Osteocyte (in vitro differentiated cells): ENCODE data around the gene AKAP8. TPM values are rescaled to one million over a fixed set of nuclear protein-coding genes. Genes with fewer than 3 reads are reported as not detected.

Experiments
- DNase-seq: peaks from one replicate; pipeline ENCODE4 v3.0.0; 2021; ENCODE audit warnings: mixed read lengths; ENCODE audit not compliant: unreplicated experiment; ENCODE audit errors: extremely low spot score
- H3K27ac Mint-ChIP-seq: one replicate; pipeline ENCODE4 v1.8.0; 2021; ENCODE audit warnings: mild to moderate bottlenecking, mixed read lengths; ENCODE audit not compliant: unreplicated experiment
- H3K27me3 Mint-ChIP-seq: one replicate; pipeline ENCODE4 v1.8.0; 2021; ENCODE audit warnings: mixed read lengths; ENCODE audit not compliant: unreplicated experiment
- H3K36me3 Mint-ChIP-seq: one replicate; pipeline ENCODE4 v1.8.0; 2021; ENCODE audit warnings: mixed read lengths; ENCODE audit not compliant: unreplicated experiment
- H3K4me1 Mint-ChIP-seq: one replicate; pipeline ENCODE4 v1.8.0; 2021; ENCODE audit warnings: mixed read lengths; ENCODE audit not compliant: unreplicated experiment
- H3K4me3 Mint-ChIP-seq: one replicate; pipeline ENCODE4 v1.8.0; 2021; ENCODE audit warnings: mild to moderate bottlenecking, moderate library complexity, mixed read lengths; ENCODE audit not compliant: unreplicated experiment
- H3K9me3 Mint-ChIP-seq: one replicate; pipeline ENCODE4 v1.8.0; 2021; ENCODE audit warnings: mixed read lengths; ENCODE audit not compliant: unreplicated experiment
- long read RNA-seq: library from polyadenylated mRNA; unstranded; transcript quantifications from one replicate; pipeline ENCODE4 v2.0.0, GENCODE V29; 2021
- total RNA-seq: library from RNA; stranded (reverse); gene quantifications from 2 replicates; pipeline ENCODE4 v1.2.1, GENCODE V29; 2021
- TF ChIP-seq, protein P1 (sequence below): fragments of 200-600 bp; sonication (generic); IDR thresholded peaks from 2 replicates; pipeline ENCODE4 v1.5.0; 2021; ENCODE audit warnings: antibody characterized with exemption, mild to moderate bottlenecking, moderate library complexity

The AKAP8 gene
- 34.2 and 36.9 TPM in 2 replicates for total RNA-seq
- long read RNA-seq, transcript AKAP8-201 (14 exons, 3,670 nt) = major isoform, 7 of 33 reads
- long read RNA-seq, partial matches to known transcripts = 13 of 33 reads
- long read RNA-seq, other reads (novel, unspliced or antisense) = 11 of 33 reads

GRCh38 chr19:15379083-15379998 lies at the start of gene AKAP8:
Gene AKAP8, minus strand, starts transcription at chr19:15379787. Its CDS starts 56 bp downstream, at chr19:15379731.
- Mint-ChIP-seq H3K4me3 (peak within 1 kb of the TSS; percentile 94), H3K4me1 (peaks cover 36% of the 10 kb centered on the region), H3K27me3 (no peaks in the 10 kb centered on the region), H3K9me3 (no peaks in the 10 kb centered on the region), H3K27ac (peak within 1 kb of the TSS; percentile 97), H3K36me3 (no peaks in the 10 kb centered on the region)
- DNase-seq = peak; percentile 99
- TF ChIP-seq, protein P1, sequence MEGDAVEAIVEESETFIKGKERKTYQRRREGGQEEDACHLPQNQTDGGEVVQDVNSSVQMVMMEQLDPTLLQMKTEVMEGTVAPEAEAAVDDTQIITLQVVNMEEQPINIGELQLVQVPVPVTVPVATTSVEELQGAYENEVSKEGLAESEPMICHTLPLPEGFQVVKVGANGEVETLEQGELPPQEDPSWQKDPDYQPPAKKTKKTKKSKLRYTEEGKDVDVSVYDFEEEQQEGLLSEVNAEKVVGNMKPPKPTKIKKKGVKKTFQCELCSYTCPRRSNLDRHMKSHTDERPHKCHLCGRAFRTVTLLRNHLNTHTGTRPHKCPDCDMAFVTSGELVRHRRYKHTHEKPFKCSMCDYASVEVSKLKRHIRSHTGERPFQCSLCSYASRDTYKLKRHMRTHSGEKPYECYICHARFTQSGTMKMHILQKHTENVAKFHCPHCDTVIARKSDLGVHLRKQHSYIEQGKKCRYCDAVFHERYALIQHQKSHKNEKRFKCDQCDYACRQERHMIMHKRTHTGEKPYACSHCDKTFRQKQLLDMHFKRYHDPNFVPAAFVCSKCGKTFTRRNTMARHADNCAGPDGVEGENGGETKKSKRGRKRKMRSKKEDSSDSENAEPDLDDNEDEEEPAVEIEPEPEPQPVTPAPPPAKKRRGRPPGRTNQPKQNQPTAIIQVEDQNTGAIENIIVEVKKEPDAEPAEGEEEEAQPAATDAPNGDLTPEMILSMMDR = no peak

GRCh38 chr19:15427991-15428471 lies 48.4 kb upstream of the AKAP8 start:
- H3K36me3 Mint-ChIP-seq = peaks cover 24% of the 10 kb centered on the region
- no peaks in the 10 kb centered on the region for H3K9me3 Mint-ChIP-seq
- no peaks in the 10 kb centered on the region for H3K27me3 Mint-ChIP-seq
- H3K4me3 Mint-ChIP-seq = no peak overlapping the region
- peaks cover 19% of the 10 kb centered on the region for H3K4me1 Mint-ChIP-seq
- TF ChIP-seq, protein P1 = no peak
- no peak overlapping the region for H3K27ac Mint-ChIP-seq
- no peak for DNase-seq

DNA sequence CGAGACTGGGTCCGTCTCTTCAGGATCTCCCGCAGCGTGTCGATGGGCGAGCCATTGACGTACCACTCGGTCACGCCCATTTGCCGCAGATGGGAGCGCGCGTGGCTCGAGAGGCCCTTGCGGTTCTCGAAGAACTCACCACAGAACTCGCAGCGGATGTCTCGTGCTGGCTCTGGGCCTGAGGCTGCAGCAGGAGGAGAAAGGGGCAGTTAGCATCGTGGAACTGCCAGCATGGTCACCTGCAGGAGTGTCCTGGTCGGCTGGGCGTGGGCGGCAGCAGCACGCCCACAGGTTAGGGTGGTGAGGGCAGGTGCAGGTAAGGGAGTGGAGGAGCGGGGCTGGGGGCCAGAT lies 47.7 kb upstream of the AKAP8 start:
- Mint-ChIP-seq H3K27ac (peak overlapping the region; percentile 44), H3K9me3 (no peaks in the 10 kb centered on the region), H3K36me3 (peaks cover 30% of the 10 kb centered on the region), H3K27me3 (no peaks in the 10 kb centered on the region), H3K4me1 (peaks cover 18% of the 10 kb centered on the region), H3K4me3 (no peak overlapping the region)
- TF ChIP-seq, protein P1 = no peak
- no peak for DNase-seq

DNA sequence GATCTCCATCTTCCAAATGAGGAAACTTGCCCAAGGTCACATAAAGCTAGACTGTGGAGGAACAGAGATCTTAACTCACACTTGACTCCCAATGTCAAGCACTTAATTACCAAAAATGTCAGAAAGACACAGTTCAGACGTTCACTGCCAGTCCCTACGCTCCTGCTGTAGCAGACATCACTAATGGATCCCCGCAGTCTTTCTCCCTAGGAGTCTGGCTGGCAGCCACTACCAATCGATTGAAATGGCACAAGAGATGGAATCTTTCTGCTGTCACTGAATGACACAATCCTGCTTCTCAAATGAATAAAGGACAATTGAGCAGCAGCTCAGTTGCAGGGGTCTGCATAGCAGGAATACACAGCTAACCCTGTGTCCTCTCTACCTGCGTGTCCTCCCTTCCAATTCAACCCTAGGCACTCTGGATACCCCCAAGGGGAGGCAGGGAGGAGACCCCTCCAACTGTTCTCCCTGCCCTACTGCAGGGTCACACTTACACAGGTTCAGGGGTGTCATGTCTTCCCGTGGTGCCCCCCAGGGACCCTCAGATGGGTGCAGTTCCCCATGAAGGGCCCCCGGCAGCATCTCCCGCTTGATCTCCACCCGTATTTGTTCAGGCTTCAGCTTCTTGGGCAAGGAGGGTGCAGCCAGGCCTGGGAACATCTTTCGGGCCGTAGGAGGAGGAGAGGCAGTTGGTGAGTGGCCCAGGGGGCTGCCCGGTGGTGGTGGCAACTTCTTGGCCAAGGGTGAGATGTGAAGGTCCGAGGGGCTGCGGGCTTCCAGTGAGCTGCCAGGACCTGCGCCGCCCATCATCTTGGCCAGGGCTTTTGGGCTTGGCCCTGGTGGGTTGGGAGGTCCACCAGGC lies 47.1 kb upstream of the AKAP8 start:
- Mint-ChIP-seq H3K27ac (no peak overlapping the region), H3K4me1 (peaks cover 15% of the 10 kb centered on the region), H3K36me3 (peaks cover 34% of the 10 kb centered on the region), H3K4me3 (no peak overlapping the region), H3K27me3 (no peaks in the 10 kb centered on the region), H3K9me3 (no peaks in the 10 kb centered on the region)
- TF ChIP-seq, protein P1 = no peak
- DNase-seq = no peak
